Right lobe of liver (tissue), 4 donors: ENCODE measurements around the gene SPINK14.

Experiments
- POLR2A ChIP-seq: fragments of 450-650 bp; IDR thresholded peaks from one replicate; pipeline ENCODE4 v1.6.1; 2017; ENCODE audit warnings: antibody characterized with exemption, mild to moderate bottlenecking
- TF ChIP-seq, protein P1 (sequence below), 4 donors: fragments of 200-600 bp in 3 of 4; fragments of 450-650 bp in 1 of 4; IDR thresholded peaks; one replicate each; pipeline versions ENCODE4 v1.5.1 to v1.8.0; 2016 to 2022; ENCODE audit warnings: antibody characterized with exemption in 4 of 4, mild to moderate bottlenecking in 2 of 4
- donor health status: DM: no; HTN: no; CAD: no.
- donor health status: DM: no; HTN: no; CAD: no.
- donor health status: DM: no; HTN: yes; CAD: no.

GRCh38 chr5:148162038-148162437, 6.3 kb upstream of the SPINK14 start:
- TF ChIP-seq, protein P1, sequence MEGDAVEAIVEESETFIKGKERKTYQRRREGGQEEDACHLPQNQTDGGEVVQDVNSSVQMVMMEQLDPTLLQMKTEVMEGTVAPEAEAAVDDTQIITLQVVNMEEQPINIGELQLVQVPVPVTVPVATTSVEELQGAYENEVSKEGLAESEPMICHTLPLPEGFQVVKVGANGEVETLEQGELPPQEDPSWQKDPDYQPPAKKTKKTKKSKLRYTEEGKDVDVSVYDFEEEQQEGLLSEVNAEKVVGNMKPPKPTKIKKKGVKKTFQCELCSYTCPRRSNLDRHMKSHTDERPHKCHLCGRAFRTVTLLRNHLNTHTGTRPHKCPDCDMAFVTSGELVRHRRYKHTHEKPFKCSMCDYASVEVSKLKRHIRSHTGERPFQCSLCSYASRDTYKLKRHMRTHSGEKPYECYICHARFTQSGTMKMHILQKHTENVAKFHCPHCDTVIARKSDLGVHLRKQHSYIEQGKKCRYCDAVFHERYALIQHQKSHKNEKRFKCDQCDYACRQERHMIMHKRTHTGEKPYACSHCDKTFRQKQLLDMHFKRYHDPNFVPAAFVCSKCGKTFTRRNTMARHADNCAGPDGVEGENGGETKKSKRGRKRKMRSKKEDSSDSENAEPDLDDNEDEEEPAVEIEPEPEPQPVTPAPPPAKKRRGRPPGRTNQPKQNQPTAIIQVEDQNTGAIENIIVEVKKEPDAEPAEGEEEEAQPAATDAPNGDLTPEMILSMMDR (IDR thresholded peaks at IDR 0.05), result no peak
- no peak for TF ChIP-seq POLR2A
